NT2/D1 (cell line): ENCODE data around the gene IRF8.

ENCODE experiments used
- SUZ12 ChIP-seq: IDR thresholded peaks from 2 replicates; pipeline ENCODE4 v1.6.1; 2011; ENCODE audit not compliant: insufficient read length, insufficient read depth; ENCODE audit errors: extremely low read depth
- YY1 ChIP-seq: IDR thresholded peaks from 2 replicates; pipeline ENCODE4 v1.6.1; 2011; ENCODE audit not compliant: insufficient read length, insufficient read depth
- ZNF274 ChIP-seq: IDR thresholded peaks from 2 replicates; pipeline ENCODE4 v1.6.1; 2011; ENCODE audit warnings: mild to moderate bottlenecking, low read depth, low read length

DNA sequence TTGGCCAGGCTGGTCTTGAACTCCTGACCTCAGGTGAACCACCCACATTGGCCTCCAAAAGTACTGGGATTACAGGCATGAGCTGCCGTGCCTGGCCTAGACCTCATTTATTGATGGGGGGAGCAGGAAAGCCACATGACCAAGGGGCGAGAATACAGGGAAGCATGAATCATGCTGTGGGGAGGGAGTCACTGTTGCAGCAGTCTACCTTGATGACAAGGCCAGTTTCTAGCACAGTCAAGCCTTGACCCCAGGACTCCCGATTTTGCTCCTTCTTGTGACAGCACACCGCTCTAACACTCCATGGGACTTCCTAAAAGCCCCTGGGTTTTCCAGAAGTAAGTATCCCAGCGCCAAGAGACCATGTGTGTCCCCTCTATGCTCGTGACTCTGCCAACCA is 42.9 kb upstream of the IRF8 start:
- TF ChIP-seq YY1: no peak
- TF ChIP-seq SUZ12: no peak
- TF ChIP-seq ZNF274: no peak
